VCaP (cell line): ENCODE measurements around the gene HS2ST1.

Experiments used
- H3K27ac ChIP-seq: fragments of 450-650 bp; 2 replicates; pipeline ENCODE4 v1.5.1; 2017
- TF ChIP-seq, protein P1 (sequence below): fragments of 450-650 bp; conservative IDR thresholded peaks from 2 replicates; pipeline ENCODE4 v1.5.1; 2017; ENCODE audit warnings: mild to moderate bottlenecking, moderate library complexity

The HS2ST1 gene

DNA sequence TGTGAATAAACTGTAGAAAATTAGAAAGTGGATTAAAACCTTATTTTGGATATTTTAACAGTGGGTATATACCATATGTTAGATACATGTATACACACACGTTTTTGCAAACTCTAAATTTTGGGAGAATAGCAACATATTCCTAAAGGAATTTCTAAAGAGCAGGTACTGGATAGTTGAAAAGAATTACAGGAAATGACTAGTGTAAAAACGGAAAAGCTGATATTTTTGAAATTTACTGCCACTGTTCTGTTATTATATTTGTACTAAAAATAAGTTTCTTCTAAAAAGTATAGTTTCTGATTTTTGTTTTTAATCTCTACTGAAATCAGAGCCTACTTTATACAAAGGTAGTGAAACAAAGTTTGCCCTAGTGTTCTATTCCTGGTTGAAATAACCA, 114.1 kb downstream of the HS2ST1 start:
- TF ChIP-seq, protein P1, sequence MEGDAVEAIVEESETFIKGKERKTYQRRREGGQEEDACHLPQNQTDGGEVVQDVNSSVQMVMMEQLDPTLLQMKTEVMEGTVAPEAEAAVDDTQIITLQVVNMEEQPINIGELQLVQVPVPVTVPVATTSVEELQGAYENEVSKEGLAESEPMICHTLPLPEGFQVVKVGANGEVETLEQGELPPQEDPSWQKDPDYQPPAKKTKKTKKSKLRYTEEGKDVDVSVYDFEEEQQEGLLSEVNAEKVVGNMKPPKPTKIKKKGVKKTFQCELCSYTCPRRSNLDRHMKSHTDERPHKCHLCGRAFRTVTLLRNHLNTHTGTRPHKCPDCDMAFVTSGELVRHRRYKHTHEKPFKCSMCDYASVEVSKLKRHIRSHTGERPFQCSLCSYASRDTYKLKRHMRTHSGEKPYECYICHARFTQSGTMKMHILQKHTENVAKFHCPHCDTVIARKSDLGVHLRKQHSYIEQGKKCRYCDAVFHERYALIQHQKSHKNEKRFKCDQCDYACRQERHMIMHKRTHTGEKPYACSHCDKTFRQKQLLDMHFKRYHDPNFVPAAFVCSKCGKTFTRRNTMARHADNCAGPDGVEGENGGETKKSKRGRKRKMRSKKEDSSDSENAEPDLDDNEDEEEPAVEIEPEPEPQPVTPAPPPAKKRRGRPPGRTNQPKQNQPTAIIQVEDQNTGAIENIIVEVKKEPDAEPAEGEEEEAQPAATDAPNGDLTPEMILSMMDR: no peak
- H3K27ac ChIP-seq: no peak overlapping the region

DNA sequence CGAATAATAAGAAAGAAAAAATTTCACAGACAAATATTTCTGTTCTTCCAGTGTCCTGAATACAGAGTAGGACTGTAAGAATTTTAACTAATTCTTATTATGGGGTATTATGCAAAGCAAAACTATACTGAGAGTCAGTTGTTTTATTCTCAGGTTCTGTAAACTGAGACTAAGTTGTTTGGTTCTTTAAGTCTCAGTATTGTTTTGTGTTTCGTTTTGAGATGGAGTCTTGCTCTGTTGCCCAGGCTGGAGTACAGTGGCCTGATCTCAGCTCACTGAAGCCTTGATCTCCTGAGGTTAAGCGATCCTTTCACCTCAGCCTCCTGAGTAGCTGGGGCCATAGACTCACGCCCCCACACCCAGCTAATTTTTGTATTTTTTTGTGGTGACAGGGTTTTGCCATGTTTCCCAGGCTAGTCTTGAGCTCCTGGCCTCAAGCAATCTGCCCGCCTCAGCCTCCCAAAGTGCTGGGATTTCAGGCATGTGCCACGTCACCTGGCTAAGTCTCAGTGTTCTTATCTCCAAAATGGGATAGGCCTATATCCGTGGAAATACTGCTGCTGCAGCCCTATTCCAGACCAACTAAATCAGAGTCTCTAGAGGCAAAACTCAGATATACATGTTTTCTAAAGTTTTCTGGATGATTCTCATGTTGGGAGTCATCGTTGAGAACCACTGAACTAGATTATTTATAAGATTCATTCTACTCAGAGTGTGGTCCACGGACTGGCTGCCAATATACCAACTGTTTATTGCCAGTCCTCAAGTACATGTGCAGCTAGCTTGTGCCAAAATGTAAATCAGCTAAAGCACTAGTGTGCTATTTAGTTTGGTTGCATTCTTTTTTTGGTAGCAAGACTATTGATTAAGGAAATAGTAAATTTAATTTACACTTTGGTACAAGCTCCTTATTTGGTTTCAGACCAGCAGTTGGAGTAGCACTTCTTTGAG, 116.6 kb downstream of the HS2ST1 start:
- TF ChIP-seq, protein P1: no peak

DNA sequence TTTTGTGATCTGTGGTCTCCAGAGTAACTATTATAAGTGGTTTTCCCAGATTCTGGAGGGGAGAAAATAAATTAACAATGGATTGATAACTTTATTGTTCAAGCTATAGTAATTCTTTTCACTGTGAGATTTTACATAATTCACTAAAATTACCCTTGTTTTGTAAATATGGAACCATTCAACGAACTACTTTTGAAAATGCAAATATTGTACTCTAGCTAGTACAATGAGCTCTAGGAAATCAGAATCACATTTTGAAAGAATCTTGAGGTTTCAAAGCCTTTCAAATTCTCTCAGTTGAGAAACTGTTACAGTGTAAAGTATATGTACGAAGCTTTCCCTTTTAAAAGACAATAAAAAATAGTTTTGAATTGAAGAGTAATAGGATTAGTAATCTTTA, 119.9 kb downstream of the HS2ST1 start:
- TF ChIP-seq, protein P1: no peak
- no peak overlapping the region for H3K27ac ChIP-seq

More for the DNA sequence above, 116.6 kb downstream of the HS2ST1 start:
- no peak overlapping the region for H3K27ac ChIP-seq

DNA sequence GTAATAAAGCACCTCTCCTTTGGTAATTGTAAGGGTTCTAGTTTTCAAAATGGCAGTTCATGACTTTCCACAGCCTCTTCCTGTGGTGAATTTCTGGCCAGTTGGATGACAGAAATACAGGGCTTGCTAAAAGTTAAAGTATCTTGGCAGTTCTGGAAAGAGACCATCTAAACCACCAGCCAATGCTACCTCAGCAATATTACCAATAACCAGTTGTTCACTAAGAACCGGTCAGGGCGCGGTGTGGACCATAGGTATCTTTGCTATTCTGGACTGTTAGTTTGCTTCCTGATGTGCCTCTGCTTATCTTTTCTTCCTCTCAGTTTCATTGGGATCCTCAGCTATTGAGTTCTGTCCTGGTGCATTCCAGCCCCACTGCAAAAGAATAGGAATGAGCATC, 124.7 kb downstream of the HS2ST1 start:
- no peak overlapping the region for H3K27ac ChIP-seq
- TF ChIP-seq, protein P1: no peak

DNA sequence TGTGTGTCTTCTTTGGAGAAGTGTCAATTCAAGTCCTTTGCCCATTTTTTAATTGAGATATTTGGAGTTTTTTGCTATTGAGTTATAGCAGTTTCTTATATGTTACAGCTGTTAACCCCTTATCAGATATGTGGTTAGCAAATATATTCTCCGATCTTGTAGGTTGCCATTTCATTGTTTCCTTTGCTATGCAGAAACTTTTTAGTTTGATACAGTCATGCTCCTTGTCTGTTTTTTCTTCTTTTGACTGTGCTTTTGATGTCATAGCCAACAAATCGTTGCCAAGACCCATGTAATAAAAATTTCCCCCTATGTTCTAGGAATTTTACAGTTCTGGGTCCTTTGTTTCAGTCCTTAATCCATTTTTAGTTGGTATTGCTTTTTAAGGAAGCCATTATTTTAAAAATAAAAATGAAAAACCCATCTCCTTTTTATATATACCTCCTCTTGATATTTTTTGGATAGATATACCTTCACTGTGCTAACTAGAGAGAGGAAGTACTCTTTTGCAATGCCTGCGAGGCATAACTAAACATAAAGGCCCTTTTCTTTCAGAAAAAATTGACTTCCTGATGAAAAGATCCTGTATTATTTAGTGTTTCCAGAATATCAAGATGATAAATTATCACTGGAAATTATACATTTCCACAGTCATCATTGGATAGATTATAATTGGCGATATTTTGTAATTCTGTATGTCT, 127.8 kb downstream of the HS2ST1 start:
- TF ChIP-seq, protein P1: no peak
- no peak overlapping the region for H3K27ac ChIP-seq

DNA sequence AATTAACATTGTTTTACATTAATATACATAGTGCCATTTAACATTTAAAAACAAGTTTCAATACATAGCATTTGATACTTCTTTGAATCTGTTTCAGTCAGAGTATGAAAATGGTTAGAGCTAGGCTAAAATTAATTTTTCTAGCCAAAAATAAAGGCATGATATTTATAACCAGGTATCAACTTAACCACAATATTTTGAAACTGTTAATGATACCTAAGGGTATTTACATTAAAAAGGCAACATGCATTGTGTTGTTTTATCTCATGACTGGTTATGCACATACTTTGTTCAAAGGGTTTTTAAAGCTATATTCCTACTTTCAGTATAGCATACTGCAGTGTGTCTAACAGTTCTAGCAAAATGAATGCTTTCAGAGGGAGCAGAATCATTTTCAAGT, 130.0 kb downstream of the HS2ST1 start:
- H3K27ac ChIP-seq: no peak overlapping the region
- TF ChIP-seq, protein P1: no peak

DNA sequence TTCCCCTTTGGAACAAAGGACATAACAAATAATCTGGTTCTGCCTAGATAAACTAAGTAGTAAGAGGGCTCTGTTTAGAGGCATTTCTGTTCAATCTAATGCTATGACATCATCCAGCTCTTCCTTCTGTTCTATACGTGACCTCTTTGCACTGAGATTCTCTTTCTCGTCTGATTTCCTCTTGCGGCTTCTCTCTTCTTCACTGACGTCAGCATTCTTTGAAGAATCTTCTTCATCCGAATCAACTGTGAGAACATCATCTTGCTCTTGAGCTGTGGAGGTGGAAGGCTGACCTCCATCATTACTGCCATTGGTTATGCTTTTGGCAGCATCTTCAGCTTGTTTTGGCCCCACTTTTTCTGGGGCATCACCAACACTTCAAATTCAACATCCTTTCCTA, 130.4 kb downstream of the HS2ST1 start:
- no peak overlapping the region for H3K27ac ChIP-seq
- TF ChIP-seq, protein P1: no peak
